Lower leg skin (tissue), 3 donors: Measurements from ENCODE around the gene SUMF2.

Experiments
- POLR2A ChIP-seq, 2 donors: fragments of 450-650 bp; IDR thresholded peaks; one replicate each; pipeline ENCODE4 v1.6.1; 2016 to 2017; ENCODE audit warnings: antibody characterized with exemption in 2 of 2, mild to moderate bottlenecking in 1 of 2, moderate library complexity in 1 of 2
- TF ChIP-seq, protein P1 (sequence below), 3 donors: fragments of 450-650 bp; IDR thresholded peaks; one replicate each; pipeline ENCODE4 v1.5.1; 2016; ENCODE audit warnings: antibody characterized with exemption in 3 of 3, mild to moderate bottlenecking in 3 of 3, moderate library complexity in 2 of 3

DNA sequence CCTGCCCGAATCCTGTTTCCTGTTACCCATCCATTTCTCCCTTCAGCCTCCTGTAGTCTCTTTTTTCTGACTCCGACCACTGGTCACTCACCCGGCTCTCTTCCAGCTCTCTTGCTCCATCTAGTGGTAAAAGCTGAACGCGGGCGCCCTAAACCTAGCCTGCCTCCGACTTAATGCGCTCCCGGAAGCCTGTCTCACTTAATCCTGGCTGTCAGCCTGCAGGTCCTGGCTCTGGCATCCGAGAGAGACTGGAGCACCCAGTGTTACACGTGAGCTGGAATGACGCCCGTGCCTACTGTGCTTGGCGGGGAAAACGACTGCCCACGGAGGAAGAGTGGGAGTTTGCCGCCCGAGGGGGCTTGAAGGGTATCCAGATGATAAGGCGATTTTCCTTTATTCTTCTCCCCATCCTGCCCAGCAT, 10.3 kb downstream of the SUMF2 start:
- TF ChIP-seq POLR2A (IDR thresholded peaks at IDR 0.05), result no peak
- TF ChIP-seq, protein P1, sequence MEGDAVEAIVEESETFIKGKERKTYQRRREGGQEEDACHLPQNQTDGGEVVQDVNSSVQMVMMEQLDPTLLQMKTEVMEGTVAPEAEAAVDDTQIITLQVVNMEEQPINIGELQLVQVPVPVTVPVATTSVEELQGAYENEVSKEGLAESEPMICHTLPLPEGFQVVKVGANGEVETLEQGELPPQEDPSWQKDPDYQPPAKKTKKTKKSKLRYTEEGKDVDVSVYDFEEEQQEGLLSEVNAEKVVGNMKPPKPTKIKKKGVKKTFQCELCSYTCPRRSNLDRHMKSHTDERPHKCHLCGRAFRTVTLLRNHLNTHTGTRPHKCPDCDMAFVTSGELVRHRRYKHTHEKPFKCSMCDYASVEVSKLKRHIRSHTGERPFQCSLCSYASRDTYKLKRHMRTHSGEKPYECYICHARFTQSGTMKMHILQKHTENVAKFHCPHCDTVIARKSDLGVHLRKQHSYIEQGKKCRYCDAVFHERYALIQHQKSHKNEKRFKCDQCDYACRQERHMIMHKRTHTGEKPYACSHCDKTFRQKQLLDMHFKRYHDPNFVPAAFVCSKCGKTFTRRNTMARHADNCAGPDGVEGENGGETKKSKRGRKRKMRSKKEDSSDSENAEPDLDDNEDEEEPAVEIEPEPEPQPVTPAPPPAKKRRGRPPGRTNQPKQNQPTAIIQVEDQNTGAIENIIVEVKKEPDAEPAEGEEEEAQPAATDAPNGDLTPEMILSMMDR (IDR thresholded peaks at IDR 0.05), result no peak
